Nephron (organoid): Measurements from ENCODE around the gene PEPD.
A peak's percentile ranks its signal among the peaks of the same experiment; 100 is the strongest.

Source experiments
- H3K27ac Mint-ChIP-seq, 3 experiments: 2 replicates each; pipeline ENCODE4 v1.8.0; 2020; ENCODE audit warnings: mixed read lengths in 3 of 3, mild to moderate bottlenecking in 2 of 3, moderate library complexity in 1 of 3
- H3K27me3 Mint-ChIP-seq: 2 replicates; pipeline ENCODE4 v1.8.0; 2021; ENCODE audit warnings: low read depth, mild to moderate bottlenecking, moderate library complexity, mixed read lengths
- H3K36me3 Mint-ChIP-seq: 2 replicates; pipeline ENCODE4 v1.8.0; 2020; ENCODE audit warnings: low read depth, mixed read lengths
- H3K4me1 Mint-ChIP-seq: 2 replicates; pipeline ENCODE4 v1.8.0; 2020; ENCODE audit warnings: mixed read lengths
- H3K4me3 Mint-ChIP-seq, 3 experiments: 2 replicates each; pipeline ENCODE4 v1.8.0; 2020; ENCODE audit warnings: mild to moderate bottlenecking in 3 of 3, mixed read lengths in 3 of 3, moderate library complexity in 2 of 3
- H3K9me3 Mint-ChIP-seq: 2 replicates; pipeline ENCODE4 v1.8.0; 2020; ENCODE audit warnings: mixed read lengths
- CTCF ChIP-seq, 3 experiments: fragments of 200-600 bp; sonication (generic); IDR thresholded peaks; one replicate each; pipeline ENCODE4 v1.5.0; 2021; ENCODE audit warnings: antibody characterized with exemption in 3 of 3; ENCODE audit not compliant: unreplicated experiment in 3 of 3

Gene PEPD

GRCh38 chr19:33390908-33391630 lies 130.5 kb downstream of the PEPD start:
- H3K9me3 Mint-ChIP-seq: no peaks in the 10 kb centered on the region

GRCh38 chr19:33390101-33390907 lies 131.3 kb downstream of the PEPD start:
- peak overlapping the region in 1 of 3 experiments; percentile 38 for H3K4me3 Mint-ChIP-seq
- peaks cover 4% of the 10 kb centered on the region for H3K36me3 Mint-ChIP-seq
- TF ChIP-seq CTCF (IDR thresholded peaks at IDR 0.05; ENCODE audit: unreplicated experiment in 3 of 3): no peak
- H3K9me3 Mint-ChIP-seq: no peaks in the 10 kb centered on the region
- peak overlapping the region in 2 of 3 experiments; percentile 90 to 92 for H3K27ac Mint-ChIP-seq
- peaks cover 18% of the 10 kb centered on the region for H3K4me1 Mint-ChIP-seq
- peaks cover 7% of the 10 kb centered on the region for H3K27me3 Mint-ChIP-seq

More at GRCh38 chr19:33390908-33391630, 130.5 kb downstream of the PEPD start:
- H3K36me3 Mint-ChIP-seq: peaks cover 4% of the 10 kb centered on the region
- no peak for TF ChIP-seq CTCF (IDR thresholded peaks at IDR 0.05; ENCODE audit: unreplicated experiment in 3 of 3)
- peaks cover 18% of the 10 kb centered on the region for H3K4me1 Mint-ChIP-seq
- H3K27me3 Mint-ChIP-seq: peaks cover 7% of the 10 kb centered on the region
- no peak overlapping the region for H3K4me3 Mint-ChIP-seq
- H3K27ac Mint-ChIP-seq: no peak overlapping the region

- Mint-ChIP-seq H3K9me3 (no peaks in the 10 kb centered on the region), H3K4me3 (no peak overlapping the region), H3K27ac (peak overlapping the region in 2 of 3 experiments; percentile 90 to 92), H3K36me3 (peaks cover 4% of the 10 kb centered on the region), H3K27me3 (no peaks in the 10 kb centered on the region), H3K4me1 (peaks cover 18% of the 10 kb centered on the region)
- no peak for TF ChIP-seq CTCF (IDR thresholded peaks at IDR 0.05; ENCODE audit: unreplicated experiment in 3 of 3)
Measured at GRCh38 chr19:33389421-33390100, 132.0 kb downstream of the PEPD start.

- Mint-ChIP-seq H3K27ac (peak overlapping the region in 1 of 3 experiments; percentile 65), H3K4me1 (peaks cover 16% of the 10 kb centered on the region), H3K4me3 (no peak overlapping the region), H3K36me3 (peaks cover 4% of the 10 kb centered on the region), H3K27me3 (no peaks in the 10 kb centered on the region), H3K9me3 (no peaks in the 10 kb centered on the region)
- no peak for TF ChIP-seq CTCF (IDR thresholded peaks at IDR 0.05; ENCODE audit: unreplicated experiment in 3 of 3)
Measured at GRCh38 chr19:33388725-33389420, 132.7 kb downstream of the PEPD start.

- H3K27ac Mint-ChIP-seq: no peak overlapping the region
- peaks cover 11% of the 10 kb centered on the region for H3K4me1 Mint-ChIP-seq
- peaks cover 4% of the 10 kb centered on the region for H3K36me3 Mint-ChIP-seq
- H3K27me3 Mint-ChIP-seq: no peaks in the 10 kb centered on the region
- H3K9me3 Mint-ChIP-seq: no peaks in the 10 kb centered on the region
- TF ChIP-seq CTCF (IDR thresholded peaks at IDR 0.05; ENCODE audit: unreplicated experiment in 3 of 3): no peak
- no peak overlapping the region for H3K4me3 Mint-ChIP-seq
Measured at GRCh38 chr19:33388231-33388724, 133.3 kb downstream of the PEPD start.
